ENCODE results near the gene TRMT2A.

DNA sequence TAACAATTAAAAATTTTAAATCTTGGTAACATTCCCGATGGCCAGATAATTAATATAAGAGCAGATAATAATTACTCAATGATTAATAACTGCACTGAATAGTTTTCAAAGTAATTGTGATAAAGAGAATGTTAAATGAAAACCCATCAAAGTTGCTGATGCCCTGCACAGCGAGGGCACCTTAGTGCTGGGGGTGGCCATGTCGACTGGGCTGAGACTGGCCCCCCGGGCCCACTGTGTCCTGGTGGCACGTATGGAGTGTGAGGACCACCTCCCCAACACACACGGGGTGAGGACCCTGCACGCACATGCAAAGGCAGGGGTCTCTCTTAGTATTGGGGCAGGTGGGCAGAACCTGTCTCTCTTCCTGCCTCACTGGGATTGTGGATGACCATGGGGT lies 48.9 kb upstream of the TRMT2A start:
- TF ChIP-seq POLR2A (IDR thresholded peaks at IDR 0.05; ENCODE audit: low read depth, low read length) (no peak), TAF1 (IDR thresholded peaks at IDR 0.05; ENCODE audit: low read depth, low read length) (no peak), POLR2AphosphoS5 (IDR thresholded peaks at IDR 0.05; ENCODE audit: low read depth, low read length) (no peak), POU2F2 (IDR thresholded peaks at IDR 0.05; ENCODE audit: low read depth, low read length) (no peak), SPI1 (IDR thresholded peaks at IDR 0.05; ENCODE audit: low read depth, low read length) (no peak)

Measured in GM12891 (cell line).